ENCODE data around the gene WARS2. TPM values are rescaled to one million over a fixed set of nuclear protein-coding genes. Genes with fewer than 3 reads are reported as not detected.
"Not testable (repeated sequence)": the region's sequence is repeated elsewhere in the genome, so short reads cannot be mapped to it uniquely, and the experiment has no call there.

Gene WARS2
- total RNA-seq, 1 donor: 21.7 TPM

- TF ChIP-seq, protein P1, sequence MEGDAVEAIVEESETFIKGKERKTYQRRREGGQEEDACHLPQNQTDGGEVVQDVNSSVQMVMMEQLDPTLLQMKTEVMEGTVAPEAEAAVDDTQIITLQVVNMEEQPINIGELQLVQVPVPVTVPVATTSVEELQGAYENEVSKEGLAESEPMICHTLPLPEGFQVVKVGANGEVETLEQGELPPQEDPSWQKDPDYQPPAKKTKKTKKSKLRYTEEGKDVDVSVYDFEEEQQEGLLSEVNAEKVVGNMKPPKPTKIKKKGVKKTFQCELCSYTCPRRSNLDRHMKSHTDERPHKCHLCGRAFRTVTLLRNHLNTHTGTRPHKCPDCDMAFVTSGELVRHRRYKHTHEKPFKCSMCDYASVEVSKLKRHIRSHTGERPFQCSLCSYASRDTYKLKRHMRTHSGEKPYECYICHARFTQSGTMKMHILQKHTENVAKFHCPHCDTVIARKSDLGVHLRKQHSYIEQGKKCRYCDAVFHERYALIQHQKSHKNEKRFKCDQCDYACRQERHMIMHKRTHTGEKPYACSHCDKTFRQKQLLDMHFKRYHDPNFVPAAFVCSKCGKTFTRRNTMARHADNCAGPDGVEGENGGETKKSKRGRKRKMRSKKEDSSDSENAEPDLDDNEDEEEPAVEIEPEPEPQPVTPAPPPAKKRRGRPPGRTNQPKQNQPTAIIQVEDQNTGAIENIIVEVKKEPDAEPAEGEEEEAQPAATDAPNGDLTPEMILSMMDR (IDR thresholded peaks at IDR 0.05; ENCODE audit: insufficient read depth, low read length): no peak
- H3K4me3 ChIP-seq (ENCODE audit: low read depth, low read length): no peak overlapping the region
- no peak for DNase-seq (ENCODE audit: low read depth)
Observed at GRCh38 chr1:119179051-119179450, 38.6 kb upstream of the WARS2 start.

DNA sequence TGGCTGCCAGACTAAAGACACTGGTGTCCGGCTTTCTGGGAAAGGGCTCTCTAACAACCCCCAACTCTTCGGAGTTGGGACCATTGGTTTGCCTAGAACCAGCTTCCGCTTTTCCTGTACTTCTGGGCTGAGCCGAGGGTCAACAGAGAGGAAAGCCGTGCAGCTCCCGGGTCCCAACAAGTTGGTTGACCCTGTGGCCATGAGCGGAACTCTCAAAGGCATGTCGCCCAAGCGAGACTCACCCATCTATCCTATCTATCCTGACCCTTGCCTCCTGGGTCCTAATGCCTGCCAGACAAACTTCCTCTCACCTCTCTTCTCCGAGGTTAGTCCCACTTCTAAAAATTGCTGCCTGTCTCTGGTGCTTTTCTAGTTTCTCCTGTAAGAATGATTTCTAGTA is 32.5 kb upstream of the WARS2 start:
- DNase-seq (ENCODE audit: low read depth); H3K4me3 ChIP-seq (ENCODE audit: low read depth, low read length): not testable (repeated sequence)

DNA sequence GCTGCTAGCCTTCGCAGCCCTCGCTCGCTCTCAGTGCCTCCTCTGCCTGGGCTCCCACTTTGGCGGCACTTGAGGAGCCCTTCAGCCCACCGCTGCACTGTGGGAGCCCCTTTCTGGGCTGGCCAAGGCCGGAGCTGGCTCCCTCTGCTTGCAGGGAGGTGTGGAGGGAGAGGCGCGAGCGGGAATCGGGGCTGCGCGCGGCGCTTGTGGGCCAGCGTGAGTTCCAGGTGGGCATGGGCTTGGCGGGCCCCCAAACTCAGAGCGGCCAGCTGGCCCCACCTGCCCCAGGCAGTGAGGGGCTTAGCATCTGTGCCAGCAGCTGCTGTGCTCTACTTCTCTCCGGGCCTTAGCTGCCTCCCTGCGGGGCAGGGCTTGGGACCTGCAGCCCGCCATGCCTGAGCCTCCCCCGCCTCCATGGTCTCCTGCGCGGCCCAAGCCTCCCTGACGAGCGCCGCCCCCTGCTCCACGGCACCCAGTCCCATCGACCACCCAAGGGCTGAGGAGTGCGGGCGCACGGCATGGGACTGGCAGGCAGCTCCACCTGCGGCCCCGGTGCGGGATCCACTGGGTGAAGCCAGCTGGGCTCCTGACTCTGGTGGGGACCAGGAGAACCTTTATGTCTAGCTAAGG is 31.0 kb upstream of the WARS2 start:
- DNase-seq (ENCODE audit: low read depth); H3K4me3 ChIP-seq (ENCODE audit: low read depth, low read length): not testable (repeated sequence)

DNA sequence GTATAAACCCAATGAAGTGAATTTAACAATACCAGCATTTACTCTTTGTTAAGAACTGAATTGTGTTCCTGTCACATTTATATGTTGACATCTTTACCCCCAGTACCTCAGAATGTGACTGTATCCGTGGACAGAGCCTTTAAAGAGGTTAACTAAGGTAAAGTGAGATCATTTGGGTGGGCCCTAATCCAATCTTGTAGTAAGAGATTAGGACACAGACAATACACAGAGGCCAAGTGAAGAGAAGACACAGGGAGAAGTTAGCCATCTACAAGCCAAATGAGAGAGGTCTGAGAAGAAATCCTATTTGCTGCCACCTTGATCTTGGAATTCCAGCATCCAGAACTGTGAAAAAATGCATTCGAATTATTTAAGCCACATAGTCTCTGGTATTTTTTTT is 22.9 kb upstream of the WARS2 start:
- TF ChIP-seq, protein P1 (IDR thresholded peaks at IDR 0.05; ENCODE audit: insufficient read depth, low read length): no peak
- no peak for DNase-seq (ENCODE audit: low read depth)

DNA sequence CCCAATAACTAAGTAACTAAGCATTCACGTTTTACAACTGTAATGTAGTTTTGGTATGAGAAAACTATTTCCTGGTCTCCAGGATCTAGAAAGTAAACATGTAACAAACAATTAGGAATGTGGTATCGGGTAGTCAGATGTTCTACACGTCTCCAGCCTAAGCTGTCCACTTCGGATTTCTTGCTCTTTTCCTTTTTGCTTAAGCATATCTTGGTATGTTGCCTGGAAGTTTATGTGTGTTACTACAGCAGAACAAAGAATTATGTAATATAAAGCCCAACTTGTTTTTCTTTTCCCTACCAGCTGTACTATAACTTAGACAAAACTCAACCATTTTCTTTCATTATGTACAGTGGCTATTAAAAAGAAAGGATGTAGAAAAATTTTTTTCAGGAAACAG is 20.4 kb upstream of the WARS2 start:
- H3K4me3 ChIP-seq (ENCODE audit: low read depth, low read length): no peak overlapping the region
- peak; percentile 82 for DNase-seq (ENCODE audit: low read depth)
- TF ChIP-seq, protein P1 (IDR thresholded peaks at IDR 0.05; ENCODE audit: insufficient read depth, low read length): no peak

More for the DNA sequence above, 22.9 kb upstream of the WARS2 start:
- H3K4me3 ChIP-seq (ENCODE audit: low read depth, low read length): no peak overlapping the region

- TF ChIP-seq, protein P1 (IDR thresholded peaks at IDR 0.05; ENCODE audit: insufficient read depth, low read length): no peak
Observed at GRCh38 chr1:119160409-119160808, 20.0 kb upstream of the WARS2 start.

DNA sequence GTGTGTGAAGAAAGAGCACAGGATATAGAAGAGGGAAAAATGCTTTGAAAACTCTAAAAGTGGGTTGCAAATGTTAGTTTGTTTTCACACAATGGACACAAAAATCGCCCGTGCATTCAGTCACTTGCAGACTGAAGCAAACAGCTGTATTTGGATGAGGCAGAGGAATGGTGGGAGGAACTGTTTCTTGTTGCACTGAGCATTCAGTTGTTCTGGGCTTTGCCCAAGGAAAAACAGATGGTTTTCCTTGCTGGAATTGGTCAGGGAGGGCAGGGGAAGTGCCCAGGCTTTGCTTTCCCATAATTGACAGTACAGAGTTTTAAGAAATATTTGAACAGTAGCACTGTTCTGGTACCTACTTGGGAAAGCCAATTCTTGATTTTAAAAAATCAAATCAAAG is 19.5 kb upstream of the WARS2 start:
- no peak overlapping the region for H3K4me3 ChIP-seq (ENCODE audit: low read depth, low read length)
- DNase-seq (ENCODE audit: low read depth): peak; percentile 42
- TF ChIP-seq, protein P1 (IDR thresholded peaks at IDR 0.05; ENCODE audit: insufficient read depth, low read length): no peak

More at GRCh38 chr1:119160409-119160808, 20.0 kb upstream of the WARS2 start:
- no peak overlapping the region for H3K4me3 ChIP-seq (ENCODE audit: low read depth, low read length)
- DNase-seq (ENCODE audit: low read depth): peak; percentile 41

DNA sequence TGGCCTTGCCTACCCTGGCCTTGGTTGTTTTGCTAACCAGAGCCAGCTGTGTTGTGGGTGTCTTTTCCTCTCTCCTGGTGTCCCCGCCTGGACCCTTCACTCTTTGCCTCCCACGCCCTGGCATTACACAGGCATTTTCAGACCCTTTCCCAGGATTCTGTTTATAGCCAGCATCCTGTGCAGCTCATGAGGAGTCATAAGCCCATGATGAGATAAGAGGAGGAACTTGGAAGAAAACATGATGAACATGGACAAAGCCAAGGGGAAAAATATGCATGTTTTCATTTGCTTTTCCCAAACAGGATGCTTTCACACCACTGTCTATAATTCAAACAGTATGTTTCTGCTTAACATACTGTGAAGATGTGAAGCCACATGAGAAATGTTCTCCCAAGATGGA is 18.7 kb upstream of the WARS2 start:
- TF ChIP-seq, protein P1 (IDR thresholded peaks at IDR 0.05; ENCODE audit: insufficient read depth, low read length): no peak
- DNase-seq (ENCODE audit: low read depth): peak; percentile 78
- H3K4me3 ChIP-seq (ENCODE audit: low read depth, low read length): no peak overlapping the region

DNA sequence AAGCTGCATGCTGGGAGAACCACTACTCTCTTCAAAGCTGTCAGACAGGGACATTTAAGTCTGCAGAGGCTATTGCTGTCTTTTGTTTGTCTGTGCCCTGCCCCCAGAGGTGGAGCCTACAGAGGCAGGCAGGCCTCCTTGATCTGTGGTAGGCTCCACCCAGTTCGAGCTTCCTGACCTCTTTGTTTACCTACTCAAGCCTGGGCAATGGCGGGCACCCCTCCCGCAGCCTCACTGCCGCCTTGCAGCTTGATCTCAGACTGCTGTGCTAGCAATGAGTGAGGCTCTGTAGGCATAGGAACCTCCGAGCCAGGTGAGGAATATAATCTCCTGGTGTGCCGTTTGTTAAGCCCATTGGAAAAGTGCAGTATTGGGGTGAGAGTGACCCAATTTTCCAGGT is 16.3 kb upstream of the WARS2 start:
- H3K4me3 ChIP-seq (ENCODE audit: low read depth, low read length); DNase-seq (ENCODE audit: low read depth): not testable (repeated sequence)

- DNase-seq (ENCODE audit: low read depth): not testable (repeated sequence)
Observed at GRCh38 chr1:119155069-119155468, 14.6 kb upstream of the WARS2 start.

More at GRCh38 chr1:119155069-119155468, 14.6 kb upstream of the WARS2 start:
- H3K4me3 ChIP-seq (ENCODE audit: low read depth, low read length): not testable (repeated sequence)

Data from fibroblast of the aortic adventitia (primary cell).